HepG2 (cell line): ENCODE measurements around the gene MOK. TPM values are rescaled to one million over a fixed set of nuclear protein-coding genes. Genes with fewer than 3 reads are reported as not detected.
A peak's percentile ranks its signal among the peaks of the same experiment; 100 is the strongest.

Source experiments
- ATAC-seq: fragments of 200-7000 bp; cut with Tn5 transposase; 3 replicates; pipeline ENCODE4 v1.9.1; 2020; ENCODE audit warnings: mild to moderate bottlenecking, moderate library complexity
- BruUV-seq: library from RNA; stranded (reverse); fragments of 400-500 nt; replicated peaks from 2 replicates; lab custom pipeline; 2021; lab: Mats Ljungman, UMichigan
- CTCF ChIA-PET: fragments of 300-600 bp; formaldehyde crosslinking; extraction: SDS; loops from one replicate; lab custom pipeline; 2021; ENCODE audit warnings: low total read pairs, inconsistent platforms, low intra/inter-chr PET ratio; lab: Yijun Ruan, JAX
- POLR2A ChIA-PET: fragments of 350-600 bp; sonication (Branson Sonifier 250); formaldehyde crosslinking; loops from one replicate; lab custom pipeline; 2020; ENCODE audit warnings: antibody characterized with exemption, inconsistent platforms; lab: Yijun Ruan, JAX
- DNase-seq: peaks from one replicate; pipeline ENCODE4 v3.0.0-alpha.2; 2015; ENCODE audit warnings: low spot score
- FAIRE-seq: peaks from 3 replicates; lab custom pipeline; 2011; peaks lifted over from hg19 to GRCh38; lab: Jason Lieb, UNC
- H2AFZ ChIP-seq: one replicate; pipeline ENCODE4 v1.6.1; 2011; ENCODE audit warnings: low read length, inconsistent platforms
- H3K27ac ChIP-seq: fragments of 300-600 bp; 3 replicates; pipeline ENCODE4 v1.8.0; 2011; ENCODE audit warnings: mixed run types, mild to moderate bottlenecking, mixed read lengths, low read length, inconsistent platforms; ENCODE audit not compliant: insufficient read depth; ENCODE audit errors: extremely low read length
- H3K27me3 ChIP-seq, 2 experiments: fragments of 200-600 bp in 1 of 2; 2 replicates in 1 of 2; 3 replicates in 1 of 2; pipeline versions ENCODE4 v1.6.0 to v1.8.0; 2011; ENCODE audit warnings: low read length in 2 of 2, mild to moderate bottlenecking in 2 of 2, moderate library complexity in 2 of 2, inconsistent platforms in 1 of 2; ENCODE audit not compliant: insufficient read depth in 2 of 2, control insufficient read depth in 1 of 2
- H3K36me3 ChIP-seq, 2 experiments: fragments of 200-600 bp in 1 of 2; replicated peaks in 1 of 2; 2 replicates in 1 of 2; 3 replicates in 1 of 2; pipeline versions ENCODE4 v1.5.1 to v1.8.0; 2011; ENCODE audit warnings: low read length in 2 of 2, inconsistent platforms in 1 of 2; ENCODE audit not compliant: insufficient read depth in 2 of 2, control insufficient read depth in 1 of 2
- H3K4me1 ChIP-seq: 2 replicates; pipeline ENCODE4 v1.5.1; 2012; ENCODE audit warnings: low read length, inconsistent platforms; ENCODE audit not compliant: insufficient read depth
- H3K4me2 ChIP-seq: 2 replicates; pipeline ENCODE4 v1.6.0; 2011; ENCODE audit warnings: low read depth, low read length, inconsistent platforms
- H3K4me3 ChIP-seq, 3 experiments: fragments of 200-600 bp in 1 of 3; sonication (generic), shearing (Covaris generic) in 1 of 3; replicated peaks in 1 of 3; 2 replicates each; pipeline ENCODE4 v1.5.1; 2011 to 2016; ENCODE audit warnings: low read length in 3 of 3, inconsistent platforms in 2 of 3, low read depth in 2 of 3, mild to moderate bottlenecking in 2 of 3, control low read depth in 1 of 3, mixed read lengths in 1 of 3; ENCODE audit not compliant: insufficient read depth in 1 of 3
- H3K79me2 ChIP-seq: one replicate; pipeline ENCODE4 v1.6.1; 2011; ENCODE audit warnings: low read length, inconsistent platforms; ENCODE audit not compliant: insufficient read depth
- H3K9ac ChIP-seq: 2 replicates; pipeline ENCODE4 v1.6.0; 2011; ENCODE audit warnings: mild to moderate bottlenecking, low read depth, low read length, inconsistent platforms; ENCODE audit not compliant: insufficient read depth
- H3K9me3 ChIP-seq: 2 replicates; pipeline ENCODE4 v1.5.1; 2012; ENCODE audit warnings: mild to moderate bottlenecking, low read length
- H4K20me1 ChIP-seq: 2 replicates; pipeline ENCODE4 v1.6.0; 2011; ENCODE audit warnings: inconsistent platforms, mild to moderate bottlenecking, low read length, moderate library complexity; ENCODE audit not compliant: insufficient read depth
- ARHGAP35 ChIP-seq: sonication (generic); formaldehyde crosslinking; IDR thresholded peaks from 2 replicates; pipeline ENCODE4 v1.9.0; 2022; ENCODE audit warnings: mild to moderate bottlenecking, inconsistent platforms, moderate library complexity, missing genetic modification reagents, borderline replicate concordance
- IKZF4 ChIP-seq: sonication (generic); formaldehyde crosslinking; IDR thresholded peaks from 2 replicates; pipeline ENCODE4 v1.5.1; 2020; ENCODE audit warnings: borderline replicate concordance, mild to moderate bottlenecking, low read depth, missing genetic modification reagents; ENCODE audit errors: not compliant biosample characterization
- IKZF5 ChIP-seq: IDR thresholded peaks from 2 replicates; pipeline ENCODE4 v1.6.1; 2018; ENCODE audit warnings: missing genetic modification reagents, mild to moderate bottlenecking, missing compliant biosample characterization
- MTA3 ChIP-seq: sonication (generic); formaldehyde crosslinking; IDR thresholded peaks from 2 replicates; pipeline ENCODE4 v1.4.0; 2020; ENCODE audit warnings: missing genetic modification reagents
- SATB2 ChIP-seq: sonication (generic); formaldehyde crosslinking; IDR thresholded peaks from 2 replicates; pipeline ENCODE4 v1.5.0; 2020; ENCODE audit warnings: missing genetic modification reagents
- SRY ChIP-seq: sonication (generic); formaldehyde crosslinking; IDR thresholded peaks from 2 replicates; pipeline ENCODE4 v1.8.0; 2022; ENCODE audit warnings: mild to moderate bottlenecking, missing genetic modification reagents
- ZBTB39 ChIP-seq: sonication (generic); formaldehyde crosslinking; IDR thresholded peaks from 2 replicates; pipeline ENCODE4 v1.5.0; 2020; ENCODE audit warnings: missing genetic modification reagents
- ZNF24 ChIP-seq: fragments of 450-650 bp; IDR thresholded peaks from 2 replicates; pipeline ENCODE4 v1.6.1; 2017; ENCODE audit warnings: antibody characterized with exemption, mild to moderate bottlenecking
- ZNF543 ChIP-seq: sonication (generic); formaldehyde crosslinking; IDR thresholded peaks from 2 replicates; pipeline ENCODE4 v1.4.0; 2020; ENCODE audit warnings: mild to moderate bottlenecking, missing genetic modification reagents
- WGBS: methylation state at CpG from one replicate; pipeline ENCODE4 v1.1.6; 2017; ENCODE audit warnings: low lambda C conversion rate; 5-methylcytosine and 5-hydroxymethylcytosine counted together
- in situ Hi-C: cut with HindIII; loops from 2 replicates; pipeline ENCODE4 v1.10.0; 2017; ENCODE audit warnings: low pct_unique_long_range_greater_than_20kb; ENCODE audit not compliant: extremely low pct_ligation_motif_present
- intact Hi-C: fragments of 100-400 bp; cut with micrococcal nuclease; formaldehyde crosslinking; loops from one replicate; pipeline ENCODE4 v1.10.0; 2022; ENCODE audit not compliant: unreplicated experiment
- polyA plus RNA-seq, 8 experiments: library from polyadenylated mRNA; depleted of rRNA in 3 of 8; stranded (reverse) in 7 of 8; unstranded in 1 of 8; fragments of >200 nt; fragmentation: Illumina TruSeq in 4 of 8; extraction: Trizol in 4 of 8; gene quantifications; 2 replicates each; pipeline versions ENCODE4 v1.2.1 to v1.2.3, GENCODE V29; 2011 to 2016; ENCODE audit warnings: low read depth in 4 of 8, missing spikeins in 1 of 8, mixed read lengths in 1 of 8; ENCODE audit not compliant: insufficient read depth in 1 of 8
- total RNA-seq, 5 experiments: library from RNA; depleted of rRNA; stranded (reverse); fragments of >200 nt; fragmentation: Illumina TruSeq; extraction: Trizol; gene quantifications; 2 replicates each; pipeline ENCODE4 v1.2.3, GENCODE V29; 2016; ENCODE audit warnings: low read depth in 1 of 5
- TF ChIP-seq, protein P1 (sequence below): sonication (generic); formaldehyde crosslinking; IDR thresholded peaks from 2 replicates; pipeline ENCODE4 v1.5.0; 2020; ENCODE audit warnings: mild to moderate bottlenecking, missing genetic modification reagents
- TF ChIP-seq, protein P2 (sequence below): sonication (generic); formaldehyde crosslinking; IDR thresholded peaks from 2 replicates; pipeline ENCODE4 v1.5.0; 2020; ENCODE audit warnings: mild to moderate bottlenecking, missing genetic modification reagents

Gene MOK
- total and polyA plus RNA-seq, 2 of the 13 experiments (the other 11 are each of a cell fraction or from before 2014, with no cell fraction given) = 15.3 to 16.9 TPM

DNA sequence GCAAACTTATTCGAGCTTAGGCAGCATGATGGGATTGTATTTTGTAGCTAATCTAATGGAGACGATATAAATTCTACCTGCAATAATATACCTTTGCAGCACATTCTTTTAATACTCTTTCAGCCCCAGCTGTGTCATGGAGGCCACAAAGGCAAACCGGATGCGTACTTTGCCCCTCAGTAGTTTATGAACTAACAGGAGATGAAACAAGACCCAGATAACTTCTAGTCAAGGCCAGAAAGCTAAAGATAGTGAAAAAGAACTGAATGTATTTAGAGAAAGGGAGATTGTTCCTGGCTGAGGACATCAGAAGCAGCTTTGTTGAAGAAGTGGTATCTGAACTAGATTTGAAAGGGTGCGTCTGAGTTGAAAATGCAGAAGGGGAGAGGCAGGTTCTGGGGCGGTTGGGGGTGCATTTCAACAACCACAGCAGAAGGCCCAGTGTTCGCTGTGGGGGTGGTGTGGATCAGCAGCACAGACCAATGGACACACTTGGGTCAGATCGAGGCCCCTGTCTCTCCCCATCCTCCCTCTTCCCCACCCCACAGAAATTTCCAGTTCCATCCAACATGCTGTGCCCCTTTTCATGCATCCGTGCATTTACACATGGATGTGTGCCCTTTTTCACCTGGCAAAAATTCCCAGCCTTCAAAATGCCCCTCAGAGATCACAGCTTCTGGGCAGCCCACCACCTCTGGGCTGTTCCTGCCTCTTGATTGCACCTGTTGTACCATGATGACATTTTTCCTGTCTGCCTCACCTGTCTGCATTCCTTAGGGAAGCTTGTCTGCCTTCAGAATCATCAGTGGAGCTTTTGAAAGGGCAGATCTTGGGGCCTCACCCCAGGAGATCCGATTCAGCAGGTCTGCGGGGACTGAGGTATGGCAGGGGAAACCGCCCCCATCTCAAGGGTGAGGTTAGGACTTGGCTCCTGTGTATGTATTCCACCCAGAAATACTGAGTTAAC lies 16.8 kb upstream of the MOK start (continued):
- no peak for TF ChIP-seq ZNF24
- TF ChIP-seq IKZF5 = peak; percentile 13; the same call in 1 of the 2 replicates
- TF ChIP-seq SATB2 (CRISPR knock-in tag) = no peak
- TF ChIP-seq ARHGAP35 (CRISPR knock-in tag) = no peak
- peak; percentile 40 for TF ChIP-seq IKZF4
- no peak for TF ChIP-seq MTA3 (CRISPR knock-in tag)

DNA sequence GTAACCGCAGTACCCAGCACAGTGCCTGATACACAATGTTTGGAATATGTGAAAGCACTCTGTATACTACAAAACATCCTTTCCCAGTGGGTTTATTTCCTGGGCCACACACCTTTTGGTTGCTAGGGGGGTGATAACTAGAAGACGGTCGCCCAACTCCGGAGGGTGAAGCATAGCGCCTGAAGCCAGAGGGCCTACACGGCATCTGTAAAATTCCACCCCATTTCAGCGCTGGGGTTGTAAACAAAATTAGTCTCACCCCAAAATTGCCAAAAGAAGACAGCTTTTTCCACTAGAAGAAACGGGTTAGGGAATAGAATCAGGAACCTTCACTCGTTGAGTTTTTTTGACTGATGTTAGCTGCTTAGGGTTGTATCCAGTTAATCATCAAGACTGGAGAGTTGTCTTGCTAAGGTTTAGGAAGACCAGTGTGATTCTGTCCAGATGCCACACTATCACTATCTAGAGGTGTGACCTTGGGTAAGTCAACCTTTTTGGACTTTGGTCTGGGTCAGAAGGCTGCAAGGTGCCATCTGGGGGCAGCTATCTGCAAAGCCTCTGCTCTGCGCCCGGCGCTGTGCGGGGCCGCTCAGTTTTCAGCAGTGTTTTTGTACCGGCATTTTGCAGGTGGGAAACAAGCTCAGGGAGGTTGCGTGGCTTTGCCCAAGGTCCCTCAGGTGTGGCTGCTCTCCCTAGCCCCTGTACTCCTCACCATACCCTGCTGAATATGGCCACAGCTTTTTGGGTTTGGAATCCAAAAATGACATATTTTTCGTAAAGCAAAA lies 15.9 kb upstream of the MOK start:
- Histone ChIP-seq H2AFZ (no peak overlapping the region), H3K4me2 (peak overlapping the region; percentile 96), H3K4me1 (peaks cover 62% of the 10 kb centered on the region), H3K27ac (peak overlapping the region; percentile 96), H3K27me3 (no peaks in the 10 kb centered on the region; a peak in 1 of 5 replicates), H3K9me3 (no peaks in the 10 kb centered on the region), H4K20me1 (no peaks in the 10 kb centered on the region), H3K9ac (peak overlapping the region; percentile 98), H3K4me3 (peak overlapping the region; percentile 72 to 85 (median 74)), H3K36me3 (no peaks in the 10 kb centered on the region), H3K79me2 (peaks cover 7% of the 10 kb centered on the region)
- DNase-seq (peak; percentile 83), ATAC-seq (peak; percentile 53), FAIRE-seq (peak; percentile 55)
- ChIA-PET POLR2A (interaction anchor here (0.6 to 2.9 kb wide), 15 partner anchors 12 to 614 kb away, joined by 3 to 14 read pairs (median 4); partner anchors contain the start of genes CINP, MOK and TECPR2), CTCF (no interaction called here)
- in situ Hi-C loops = no loop called here
- BruUV-seq = TSS peak; percentile 50
- intact Hi-C loops = loop anchor here (5.0 kb wide), 2 partner anchors 271 to 359 kb away; partner anchors contain the start of genes DYNC1H1 and RCOR1
- 0% methylated on average over 12 of the region's 17 CpGs for WGBS
- TF ChIP-seq ZNF543 (CRISPR knock-in tag) (no peak), SRY (CRISPR knock-in tag) (peak; percentile 60; the same call in 1 of the 2 replicates), ZBTB39 (CRISPR knock-in tag) (no peak)
- TF ChIP-seq, protein P1, sequence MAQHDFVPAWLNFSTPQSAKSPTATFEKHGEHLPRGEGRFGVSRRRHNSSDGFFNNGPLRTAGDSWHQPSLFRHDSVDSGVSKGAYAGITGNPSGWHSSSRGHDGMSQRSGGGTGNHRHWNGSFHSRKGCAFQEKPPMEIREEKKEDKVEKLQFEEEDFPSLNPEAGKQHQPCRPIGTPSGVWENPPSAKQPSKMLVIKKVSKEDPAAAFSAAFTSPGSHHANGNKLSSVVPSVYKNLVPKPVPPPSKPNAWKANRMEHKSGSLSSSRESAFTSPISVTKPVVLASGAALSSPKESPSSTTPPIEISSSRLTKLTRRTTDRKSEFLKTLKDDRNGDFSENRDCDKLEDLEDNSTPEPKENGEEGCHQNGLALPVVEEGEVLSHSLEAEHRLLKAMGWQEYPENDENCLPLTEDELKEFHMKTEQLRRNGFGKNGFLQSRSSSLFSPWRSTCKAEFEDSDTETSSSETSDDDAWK (CRISPR knock-in tag) = no peak
- TF ChIP-seq, protein P2, sequence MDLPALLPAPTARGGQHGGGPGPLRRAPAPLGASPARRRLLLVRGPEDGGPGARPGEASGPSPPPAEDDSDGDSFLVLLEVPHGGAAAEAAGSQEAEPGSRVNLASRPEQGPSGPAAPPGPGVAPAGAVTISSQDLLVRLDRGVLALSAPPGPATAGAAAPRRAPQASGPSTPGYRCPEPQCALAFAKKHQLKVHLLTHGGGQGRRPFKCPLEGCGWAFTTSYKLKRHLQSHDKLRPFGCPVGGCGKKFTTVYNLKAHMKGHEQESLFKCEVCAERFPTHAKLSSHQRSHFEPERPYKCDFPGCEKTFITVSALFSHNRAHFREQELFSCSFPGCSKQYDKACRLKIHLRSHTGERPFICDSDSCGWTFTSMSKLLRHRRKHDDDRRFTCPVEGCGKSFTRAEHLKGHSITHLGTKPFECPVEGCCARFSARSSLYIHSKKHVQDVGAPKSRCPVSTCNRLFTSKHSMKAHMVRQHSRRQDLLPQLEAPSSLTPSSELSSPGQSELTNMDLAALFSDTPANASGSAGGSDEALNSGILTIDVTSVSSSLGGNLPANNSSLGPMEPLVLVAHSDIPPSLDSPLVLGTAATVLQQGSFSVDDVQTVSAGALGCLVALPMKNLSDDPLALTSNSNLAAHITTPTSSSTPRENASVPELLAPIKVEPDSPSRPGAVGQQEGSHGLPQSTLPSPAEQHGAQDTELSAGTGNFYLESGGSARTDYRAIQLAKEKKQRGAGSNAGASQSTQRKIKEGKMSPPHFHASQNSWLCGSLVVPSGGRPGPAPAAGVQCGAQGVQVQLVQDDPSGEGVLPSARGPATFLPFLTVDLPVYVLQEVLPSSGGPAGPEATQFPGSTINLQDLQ (CRISPR knock-in tag) = no peak
